ENCODE data around the gene NME1.

NME1 gene

DNA sequence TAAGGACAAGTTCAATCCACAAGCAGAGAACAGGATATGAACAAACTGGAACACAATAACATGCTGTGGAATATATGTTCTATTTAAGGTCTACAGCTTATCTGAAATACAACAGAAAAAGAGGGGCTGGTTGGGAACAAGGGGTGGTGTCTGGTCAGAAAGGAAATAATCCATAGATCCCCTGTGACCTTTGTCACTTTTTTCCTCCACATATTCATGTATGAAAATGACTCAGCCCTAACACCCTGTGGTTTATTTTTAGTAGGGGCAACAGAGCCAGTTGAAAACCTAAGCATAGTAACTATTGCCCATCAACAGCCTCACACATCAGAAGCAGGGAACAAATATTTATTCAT is 20.4 kb upstream of the NME1 start:
- no peak for DNase-seq (ENCODE audit: low read depth, low spot score)
- Histone ChIP-seq H3K4me1 (ENCODE audit: insufficient read depth, insufficient read length) (no peaks in the 10 kb centered on the region), H3K27me3 (ENCODE audit: insufficient read depth, insufficient read length) (no peaks in the 10 kb centered on the region), H3K36me3 (ENCODE audit: insufficient read depth, insufficient read length, low read length) (no peaks in the 10 kb centered on the region), H3K9ac (ENCODE audit: insufficient read length, low read depth) (no peak overlapping the region), H3K9me3 (ENCODE audit: insufficient read depth, low read length) (no peaks in the 10 kb centered on the region), H3K4me3 (ENCODE audit: insufficient read length, low read depth) (no peak overlapping the region)
- TF ChIP-seq YY1 (IDR thresholded peaks at IDR 0.05; ENCODE audit: insufficient read depth, insufficient read length) (no peak), ZNF274 (IDR thresholded peaks at IDR 0.05; ENCODE audit: low read depth, low read length) (no peak), SUZ12 (IDR thresholded peaks at IDR 0.05; ENCODE audit: extremely low read depth, insufficient read depth, insufficient read length) (no peak)

GRCh38 chr17:51133365-51133764 is 20.0 kb upstream of the NME1 start:
- no peaks in the 10 kb centered on the region for H3K4me1 ChIP-seq (ENCODE audit: insufficient read depth, insufficient read length)
- no peaks in the 10 kb centered on the region for H3K36me3 ChIP-seq (ENCODE audit: insufficient read depth, insufficient read length, low read length)
- no peak overlapping the region for H3K9ac ChIP-seq (ENCODE audit: insufficient read length, low read depth)
- no peak for DNase-seq (ENCODE audit: low read depth, low spot score)
- no peaks in the 10 kb centered on the region for H3K9me3 ChIP-seq (ENCODE audit: insufficient read depth, low read length)
- no peak overlapping the region for H3K4me3 ChIP-seq (ENCODE audit: insufficient read length, low read depth)
- no peaks in the 10 kb centered on the region for H3K27me3 ChIP-seq (ENCODE audit: insufficient read depth, insufficient read length)
- TF ChIP-seq YY1 (IDR thresholded peaks at IDR 0.05; ENCODE audit: insufficient read depth, insufficient read length) (no peak), ZNF274 (IDR thresholded peaks at IDR 0.05; ENCODE audit: low read depth, low read length) (no peak), SUZ12 (IDR thresholded peaks at IDR 0.05; ENCODE audit: extremely low read depth, insufficient read depth, insufficient read length) (no peak)

- H3K9me3 ChIP-seq (ENCODE audit: insufficient read depth, low read length), result no peaks in the 10 kb centered on the region
- H3K4me1 ChIP-seq (ENCODE audit: insufficient read depth, insufficient read length), result no peaks in the 10 kb centered on the region
- H3K27me3 ChIP-seq (ENCODE audit: insufficient read depth, insufficient read length), result no peaks in the 10 kb centered on the region
- H3K36me3 ChIP-seq (ENCODE audit: insufficient read depth, insufficient read length, low read length), result no peaks in the 10 kb centered on the region
- TF ChIP-seq YY1 (IDR thresholded peaks at IDR 0.05; ENCODE audit: insufficient read depth, insufficient read length) (no peak), SUZ12 (IDR thresholded peaks at IDR 0.05; ENCODE audit: extremely low read depth, insufficient read depth, insufficient read length) (no peak), ZNF274 (IDR thresholded peaks at IDR 0.05; ENCODE audit: low read depth, low read length) (no peak)
- no peak overlapping the region for H3K9ac ChIP-seq (ENCODE audit: insufficient read length, low read depth)
- no peak overlapping the region for H3K4me3 ChIP-seq (ENCODE audit: insufficient read length, low read depth)
- no peak for DNase-seq (ENCODE audit: low read depth, low spot score)
Measured at GRCh38 chr17:51135956-51136355, 17.4 kb upstream of the NME1 start.

DNA sequence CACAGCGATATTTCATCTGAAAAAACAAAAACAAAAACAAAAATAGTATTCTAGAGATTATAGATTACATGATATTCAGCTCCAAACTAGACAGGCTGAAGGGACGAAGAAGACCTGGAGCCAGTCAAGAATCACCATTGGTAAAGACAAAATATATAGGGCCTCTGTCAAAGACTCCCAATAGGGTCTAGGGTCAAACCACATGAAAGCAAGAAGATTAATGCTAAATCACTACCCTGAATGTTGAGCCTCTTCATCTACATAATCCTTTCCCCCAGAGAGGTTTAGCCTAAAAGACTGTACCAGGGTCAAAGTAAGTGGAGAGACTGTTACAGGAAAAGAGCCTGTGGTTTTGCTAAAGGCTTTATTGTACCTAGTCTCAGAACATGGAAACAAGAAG is 10.8 kb upstream of the NME1 start:
- TF ChIP-seq YY1 (IDR thresholded peaks at IDR 0.05; ENCODE audit: insufficient read depth, insufficient read length), result no peak
- no peak for TF ChIP-seq SUZ12 (IDR thresholded peaks at IDR 0.05; ENCODE audit: extremely low read depth, insufficient read depth, insufficient read length)
- Histone ChIP-seq H3K9ac (ENCODE audit: insufficient read length, low read depth) (no peak overlapping the region), H3K9me3 (ENCODE audit: insufficient read depth, low read length) (no peaks in the 10 kb centered on the region), H3K27me3 (ENCODE audit: insufficient read depth, insufficient read length) (no peaks in the 10 kb centered on the region), H3K4me3 (ENCODE audit: insufficient read length, low read depth) (no peak overlapping the region), H3K36me3 (ENCODE audit: insufficient read depth, insufficient read length, low read length) (no peaks in the 10 kb centered on the region), H3K4me1 (ENCODE audit: insufficient read depth, insufficient read length) (no peaks in the 10 kb centered on the region)
- DNase-seq (ENCODE audit: low read depth, low spot score), result no peak

DNA sequence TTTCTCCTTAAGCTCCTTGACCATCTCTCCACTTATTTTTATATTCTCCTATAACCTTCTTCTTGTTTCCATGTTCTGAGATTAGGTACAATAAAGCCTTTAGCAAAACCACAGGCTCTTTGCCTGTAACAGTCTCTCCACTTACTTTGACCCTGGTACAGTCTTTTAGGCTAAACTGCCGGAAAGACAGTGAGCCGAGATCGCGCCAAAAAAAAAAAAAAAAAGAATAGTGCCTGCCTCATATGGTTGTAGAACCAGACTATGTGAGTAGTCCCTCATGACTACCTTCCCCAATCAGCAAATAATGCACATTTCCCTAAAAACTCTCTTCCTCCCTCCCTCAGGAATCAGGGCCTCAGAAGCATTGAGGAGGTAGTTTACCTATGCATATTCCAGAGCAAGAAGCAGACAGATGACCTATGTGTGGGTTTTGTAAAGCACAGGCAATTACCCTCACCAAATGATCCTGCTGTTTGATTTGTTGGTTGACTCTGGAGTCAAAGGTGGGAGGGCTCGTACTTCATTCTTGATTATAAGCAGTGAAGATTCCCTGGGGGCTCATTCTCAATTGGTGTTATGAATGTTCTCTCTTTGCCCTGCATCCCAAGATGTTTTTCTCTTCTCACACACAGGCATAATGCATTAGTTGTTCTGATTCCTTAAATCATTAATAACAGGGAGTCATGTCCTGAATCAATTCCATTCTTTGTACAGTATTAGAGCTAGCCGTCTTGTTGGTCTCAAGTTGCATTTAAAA is 8.9 kb upstream of the NME1 start:
- no peak for DNase-seq (ENCODE audit: low read depth, low spot score)
- Histone ChIP-seq H3K9ac (ENCODE audit: insufficient read length, low read depth) (no peak overlapping the region), H3K4me1 (ENCODE audit: insufficient read depth, insufficient read length) (no peaks in the 10 kb centered on the region), H3K36me3 (ENCODE audit: insufficient read depth, insufficient read length, low read length) (no peaks in the 10 kb centered on the region), H3K27me3 (ENCODE audit: insufficient read depth, insufficient read length) (no peaks in the 10 kb centered on the region), H3K9me3 (ENCODE audit: insufficient read depth, low read length) (no peaks in the 10 kb centered on the region), H3K4me3 (ENCODE audit: insufficient read length, low read depth) (no peak overlapping the region)
- TF ChIP-seq ZNF274 (IDR thresholded peaks at IDR 0.05; ENCODE audit: low read depth, low read length) (no peak), SUZ12 (IDR thresholded peaks at IDR 0.05; ENCODE audit: extremely low read depth, insufficient read depth, insufficient read length) (no peak), YY1 (IDR thresholded peaks at IDR 0.05; ENCODE audit: insufficient read depth, insufficient read length) (no peak)

DNA sequence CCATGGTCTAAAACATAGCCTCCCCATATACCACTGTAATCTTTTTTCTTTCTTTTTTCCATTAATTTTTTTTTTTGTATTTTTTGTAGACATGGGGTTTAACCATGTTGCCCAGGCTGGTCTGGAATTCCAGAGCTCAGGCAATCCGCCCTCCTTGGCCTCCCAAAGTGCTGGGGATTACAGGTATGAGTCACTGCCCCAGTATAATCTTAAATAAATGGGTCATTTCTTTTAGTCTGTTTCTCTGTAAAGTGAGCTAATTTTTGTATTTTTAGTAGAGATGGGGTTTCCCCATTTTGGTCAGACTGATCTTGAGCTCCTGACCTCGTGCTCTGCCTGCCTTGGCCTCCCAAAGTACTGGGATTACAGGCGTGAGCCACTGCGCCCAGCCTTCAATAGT is 5.7 kb upstream of the NME1 start:
- H3K4me1 ChIP-seq (ENCODE audit: insufficient read depth, insufficient read length), result no peaks in the 10 kb centered on the region
- H3K36me3 ChIP-seq (ENCODE audit: insufficient read depth, insufficient read length, low read length), result no peaks in the 10 kb centered on the region
- DNase-seq (ENCODE audit: low read depth, low spot score), result no peak
- no peaks in the 10 kb centered on the region for H3K27me3 ChIP-seq (ENCODE audit: insufficient read depth, insufficient read length)
- H3K9ac ChIP-seq (ENCODE audit: insufficient read length, low read depth), result no peak overlapping the region
- H3K9me3 ChIP-seq (ENCODE audit: insufficient read depth, low read length), result no peaks in the 10 kb centered on the region
- TF ChIP-seq SUZ12 (IDR thresholded peaks at IDR 0.05; ENCODE audit: extremely low read depth, insufficient read depth, insufficient read length), result no peak
- no peak for TF ChIP-seq ZNF274 (IDR thresholded peaks at IDR 0.05; ENCODE audit: low read depth, low read length)
- no peak for TF ChIP-seq YY1 (IDR thresholded peaks at IDR 0.05; ENCODE audit: insufficient read depth, insufficient read length)
- no peak overlapping the region for H3K4me3 ChIP-seq (ENCODE audit: insufficient read length, low read depth)

- H3K4me3 ChIP-seq (ENCODE audit: insufficient read length, low read depth), result no peak overlapping the region
- DNase-seq (ENCODE audit: low read depth, low spot score), result no peak
- H3K4me1 ChIP-seq (ENCODE audit: insufficient read depth, insufficient read length), result no peaks in the 10 kb centered on the region
- H3K36me3 ChIP-seq (ENCODE audit: insufficient read depth, insufficient read length, low read length), result no peaks in the 10 kb centered on the region
- H3K9me3 ChIP-seq (ENCODE audit: insufficient read depth, low read length), result no peaks in the 10 kb centered on the region
- H3K9ac ChIP-seq (ENCODE audit: insufficient read length, low read depth), result no peak overlapping the region
- H3K27me3 ChIP-seq (ENCODE audit: insufficient read depth, insufficient read length), result no peaks in the 10 kb centered on the region
- TF ChIP-seq ZNF274 (IDR thresholded peaks at IDR 0.05; ENCODE audit: low read depth, low read length) (no peak), SUZ12 (IDR thresholded peaks at IDR 0.05; ENCODE audit: extremely low read depth, insufficient read depth, insufficient read length) (no peak), YY1 (IDR thresholded peaks at IDR 0.05; ENCODE audit: insufficient read depth, insufficient read length) (no peak)
Measured at GRCh38 chr17:51149163-51149562, 4.2 kb upstream of the NME1 start.
